Right ventricle myocardium superior (tissue), 1 donor: ENCODE measurements around the gene VPS4B. TPM values are rescaled to one million over a fixed set of nuclear protein-coding genes. Genes with fewer than 3 reads are reported as not detected.

Experiments used
- ATAC-seq: fragments of 200-7000 bp; cut with Tn5 transposase; one replicate; pipeline ENCODE4 v1.9.1; 2020; ENCODE audit warnings: mild to moderate bottlenecking; ENCODE audit not compliant: poor library complexity
- DNase-seq: peaks from one replicate; pipeline ENCODE4 v3.0.0-alpha.2; 2020
- intact Hi-C: fragments of 100-400 bp; cut with DNase I; formaldehyde crosslinking; loops from one replicate; pipeline ENCODE4 v1.11.2; 2022
- total RNA-seq: library from RNA; stranded (reverse); fragmentation: NEBNext Ultra II Directional; extraction: Animal tissue kit (Norgen Biotek cat#: 25700); gene quantifications from one replicate; pipeline ENCODE4 v1.2.1, GENCODE V29; 2021
- donor health status: DM: no; HTN: yes; CAD: no; lungs with severe emphysema.

VPS4B gene
- total RNA-seq, 1 donor from 2014 or later: 15.9 TPM

- ATAC-seq (no peak), DNase-seq (no peak)
- intact Hi-C loops: loop anchor here (2.0 to 10.0 kb wide), 3 partner anchors 93 to 426 kb away; no protein-coding TSS in a partner anchor
Measured at GRCh38 chr18:63438181-63438580, 15.9 kb upstream of the VPS4B start.

- ATAC-seq (peak; percentile 83), DNase-seq (no peak)
- intact Hi-C loops: loop anchor here (10.0 kb wide), 1 partner anchor 309 kb away; no protein-coding TSS in a partner anchor
Measured at GRCh38 chr18:63433334-63433866, 11.1 kb upstream of the VPS4B start.

GRCh38 chr18:63431180-63431579 lies 8.9 kb upstream of the VPS4B start:
- DNase-seq: no peak
- no peak for ATAC-seq
- intact Hi-C loops: loop anchor here (10.0 kb wide), 1 partner anchor 306 kb away; no protein-coding TSS in a partner anchor

DNA sequence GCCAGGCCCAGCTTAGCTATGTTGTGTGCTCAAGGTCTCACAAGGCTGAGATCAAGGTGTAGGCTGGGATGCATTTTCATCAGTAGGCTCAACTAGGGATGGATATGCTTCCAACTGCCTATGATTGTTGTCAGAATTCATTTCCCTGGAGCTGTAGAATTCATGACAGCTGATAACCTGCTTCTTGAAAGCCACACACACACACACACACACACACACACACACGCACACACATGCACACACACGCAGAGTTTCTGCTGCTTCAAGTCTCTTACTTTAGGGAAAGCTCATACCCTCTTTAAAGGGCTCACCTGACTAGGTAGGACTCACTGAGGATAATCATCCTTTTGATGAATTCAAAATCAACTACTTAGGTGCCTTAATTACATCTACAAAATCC lies 8.2 kb upstream of the VPS4B start:
- intact Hi-C loops: loop anchor here (10.0 kb wide), 1 partner anchor 306 kb away; no protein-coding TSS in a partner anchor
- ATAC-seq (no peak), DNase-seq (no peak)

GRCh38 chr18:63427558-63427957 lies 5.3 kb upstream of the VPS4B start:
- intact Hi-C loops: no loop called here
- DNase-seq (no peak), ATAC-seq (no peak)

DNA sequence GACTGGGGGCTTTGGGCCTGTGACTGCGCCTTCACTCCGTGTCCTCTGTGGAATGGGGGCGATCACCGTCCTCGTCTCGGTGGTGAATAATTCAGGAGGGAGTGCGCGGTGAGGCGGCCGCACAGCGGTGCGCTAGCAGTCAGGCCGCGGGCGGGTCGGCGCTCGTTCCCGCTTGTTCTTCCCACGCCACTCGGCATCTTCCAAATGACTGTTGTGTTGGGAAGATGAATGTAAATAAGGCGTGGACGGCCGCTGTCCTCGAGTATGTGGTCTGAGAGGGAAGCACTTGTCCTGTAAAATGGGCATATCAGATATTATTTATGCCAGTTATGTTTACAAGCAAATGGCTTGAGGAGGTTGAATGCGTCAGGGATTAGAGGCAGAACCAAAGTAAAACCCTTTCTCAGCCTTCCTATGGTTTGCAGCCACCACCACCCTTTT lies 608 bp upstream of the VPS4B start:
- DNase-seq (no peak), ATAC-seq (peak; percentile 52)
- intact Hi-C loops: loop anchor here (5.0 kb wide), 1 partner anchor 56 kb away; the partner anchor contains the start of gene KDSR

DNA sequence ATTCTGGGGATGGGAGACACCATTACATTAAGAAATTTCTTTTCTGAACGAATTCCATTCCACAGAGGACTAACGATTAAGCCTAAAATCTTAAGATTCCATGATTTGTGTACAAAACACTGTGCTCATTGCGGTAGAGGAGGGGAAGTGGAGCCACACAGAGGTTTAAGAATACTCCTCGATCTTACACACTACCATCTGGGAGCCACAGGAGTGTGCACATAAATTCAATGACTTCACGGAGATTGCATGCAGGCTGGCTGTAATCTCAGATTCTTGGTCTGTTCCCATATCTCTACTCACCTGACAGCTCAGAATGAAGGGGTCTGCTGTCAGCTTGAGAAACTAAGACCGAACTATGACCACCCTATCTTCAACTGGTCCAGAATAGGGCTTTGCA lies 762 bp downstream of the VPS4B start:
- intact Hi-C loops: loop anchor here (5.0 kb wide), 1 partner anchor 54 kb away; the partner anchor contains the start of gene KDSR

GRCh38 chr18:63412953-63413352 lies 9.3 kb downstream of the VPS4B start:
- intact Hi-C loops: no loop called here
- no peak for ATAC-seq
- DNase-seq: no peak

More for the DNA sequence above, 762 bp downstream of the VPS4B start:
- ATAC-seq (no peak), DNase-seq (no peak)

DNA sequence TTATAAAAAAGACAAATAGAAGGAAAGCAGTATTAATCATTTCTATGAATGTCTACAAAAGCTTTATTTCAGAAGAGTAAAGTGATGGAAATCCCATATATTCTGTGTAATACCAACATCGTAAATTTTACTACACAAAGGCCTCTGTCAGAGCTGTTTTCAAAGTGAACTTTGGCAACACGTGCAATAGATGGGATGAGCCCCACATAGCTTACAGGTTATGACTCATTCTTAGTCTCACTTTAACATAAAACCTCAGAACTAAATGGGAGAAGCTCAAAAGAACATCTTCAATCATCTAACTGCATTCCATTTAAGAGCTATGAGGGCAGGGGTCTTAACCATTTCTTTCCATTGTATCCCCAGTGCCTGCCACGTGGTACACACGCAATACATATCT lies 11.5 kb downstream of the VPS4B start:
- no peak for DNase-seq
- intact Hi-C loops: no loop called here
- ATAC-seq: no peak

DNA sequence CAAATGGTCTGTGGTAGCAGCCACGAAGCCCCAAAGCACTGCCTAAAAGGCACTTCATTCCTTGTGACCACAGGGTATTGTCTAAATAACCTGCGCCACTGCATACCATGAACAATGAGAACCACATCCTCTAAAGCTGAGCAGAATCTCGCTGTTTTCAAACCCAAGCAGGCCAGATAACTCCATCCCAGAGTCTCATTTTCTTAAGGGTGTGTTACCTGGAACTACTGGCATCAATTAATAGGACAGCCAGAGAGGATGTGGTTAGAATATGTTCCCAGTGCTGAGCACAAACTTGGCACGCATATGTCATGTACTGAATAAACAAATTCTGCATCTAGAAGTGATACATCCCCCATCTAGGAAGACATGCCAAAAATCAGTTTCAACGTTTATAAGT lies 13.0 kb downstream of the VPS4B start:
- no peak for DNase-seq
- intact Hi-C loops: no loop called here
- ATAC-seq: no peak

- intact Hi-C loops: no loop called here
Measured at GRCh38 chr18:63407734-63408133, 14.5 kb downstream of the VPS4B start.

GRCh38 chr18:63405986-63406385 lies 16.3 kb downstream of the VPS4B start:
- intact Hi-C loops: no loop called here
- DNase-seq (no peak), ATAC-seq (peak; percentile 65)

More at GRCh38 chr18:63407734-63408133, 14.5 kb downstream of the VPS4B start:
- DNase-seq: no peak
- no peak for ATAC-seq

DNA sequence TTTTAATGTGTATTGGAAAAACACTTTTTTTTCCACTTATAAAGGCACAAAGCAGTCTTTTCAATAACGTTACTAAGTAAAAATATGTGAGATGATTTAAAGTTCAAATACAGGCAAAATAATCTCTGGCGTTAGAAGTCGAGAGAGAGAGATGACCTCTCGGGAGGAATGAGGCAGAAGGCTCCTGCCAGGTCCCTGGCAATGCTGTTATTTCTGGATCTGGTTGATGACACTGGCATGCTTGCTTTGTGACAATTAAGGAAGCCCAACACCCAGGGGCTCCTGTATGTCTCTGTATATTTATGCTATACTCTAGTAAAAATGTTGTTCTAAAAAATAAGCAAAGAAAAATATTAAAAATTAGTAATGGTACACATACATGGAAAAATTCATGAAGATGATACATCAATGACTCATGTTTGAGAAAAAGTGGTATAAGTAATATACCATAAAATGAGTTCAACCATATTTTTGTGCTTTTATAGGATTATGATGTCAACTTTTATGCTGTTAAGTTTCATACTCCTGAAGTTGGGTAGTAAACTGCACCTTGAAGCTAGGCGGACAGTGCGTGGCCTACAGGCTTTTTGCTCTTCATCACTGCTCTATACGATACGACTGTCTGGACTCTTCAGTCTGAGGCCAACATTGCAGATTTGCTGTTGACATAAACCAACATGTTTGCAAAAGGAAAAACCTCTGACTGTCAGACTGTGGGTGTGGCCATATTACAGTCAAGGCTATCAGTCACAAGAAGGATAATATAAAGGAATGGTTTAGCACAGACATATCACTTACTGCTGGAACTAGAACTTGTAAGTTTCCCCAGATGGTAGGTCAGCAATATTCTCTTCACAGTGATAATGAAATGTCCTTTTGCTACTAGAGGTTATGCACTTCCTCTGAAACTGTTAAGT lies 19.8 kb downstream of the VPS4B start:
- ATAC-seq: peak; percentile 86
- intact Hi-C loops: no loop called here
- DNase-seq: no peak

DNA sequence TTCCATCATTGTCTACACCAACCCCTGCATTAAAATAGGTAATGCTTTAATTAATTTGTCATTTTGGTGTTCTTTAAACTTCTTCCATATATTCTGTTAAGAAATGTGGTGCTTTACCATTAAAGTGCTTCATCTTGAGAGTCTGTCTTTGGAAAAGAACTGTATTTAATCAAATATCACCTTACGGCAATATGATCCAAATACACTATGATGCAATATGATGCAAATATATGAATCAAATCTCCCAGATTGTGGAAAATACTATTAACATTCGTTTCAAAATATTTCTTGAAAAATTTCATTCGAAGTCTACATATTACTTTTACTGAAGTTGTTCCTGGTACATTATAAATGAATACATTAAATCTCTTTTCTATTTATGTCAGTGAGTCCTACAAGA lies 23.0 kb downstream of the VPS4B start:
- no peak for ATAC-seq
- intact Hi-C loops: no loop called here
- DNase-seq: no peak

DNA sequence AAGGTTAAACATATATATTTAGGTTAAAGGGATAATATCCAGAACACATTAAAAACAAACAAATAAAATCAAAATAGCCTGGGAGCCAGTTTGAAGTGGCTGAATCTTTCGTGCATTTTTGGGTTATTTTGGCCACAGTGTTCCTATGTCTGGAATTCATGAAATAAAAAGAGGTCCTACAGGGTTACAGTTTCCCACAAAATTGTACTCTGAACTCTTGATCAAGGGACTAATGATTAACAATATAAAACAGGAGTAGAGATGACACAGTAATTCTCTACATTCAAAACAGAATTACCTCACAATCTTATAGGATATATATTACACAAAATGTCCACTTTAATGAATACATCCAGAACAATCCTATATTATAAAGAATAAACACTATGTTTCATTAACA lies 24.9 kb downstream of the VPS4B start:
- ATAC-seq (no peak), DNase-seq (no peak)
- intact Hi-C loops: no loop called here

- DNase-seq (no peak), ATAC-seq (no peak)
- intact Hi-C loops: no loop called here
Measured at GRCh38 chr18:63395503-63395902, 26.8 kb downstream of the VPS4B start.

DNA sequence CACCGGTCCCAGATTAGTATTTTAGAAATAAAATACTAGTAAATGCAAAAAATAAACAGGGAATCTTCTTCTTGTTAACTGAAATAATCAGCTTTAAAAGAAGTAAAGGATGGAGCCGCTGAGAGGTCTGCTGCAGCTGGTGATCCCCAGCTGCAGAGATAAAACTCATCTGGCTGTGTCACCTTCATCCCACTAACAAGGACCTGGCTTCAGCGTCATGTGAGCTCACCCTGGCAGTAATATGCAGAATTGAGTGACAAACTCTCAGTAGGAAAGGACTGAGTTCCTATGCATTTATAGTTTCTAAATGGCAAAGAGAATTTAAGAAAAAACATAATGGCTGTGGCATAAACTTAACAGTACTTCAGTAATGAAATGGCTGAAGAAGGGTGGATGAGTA lies 27.3 kb downstream of the VPS4B start:
- intact Hi-C loops: no loop called here
- DNase-seq (no peak), ATAC-seq (no peak)

DNA sequence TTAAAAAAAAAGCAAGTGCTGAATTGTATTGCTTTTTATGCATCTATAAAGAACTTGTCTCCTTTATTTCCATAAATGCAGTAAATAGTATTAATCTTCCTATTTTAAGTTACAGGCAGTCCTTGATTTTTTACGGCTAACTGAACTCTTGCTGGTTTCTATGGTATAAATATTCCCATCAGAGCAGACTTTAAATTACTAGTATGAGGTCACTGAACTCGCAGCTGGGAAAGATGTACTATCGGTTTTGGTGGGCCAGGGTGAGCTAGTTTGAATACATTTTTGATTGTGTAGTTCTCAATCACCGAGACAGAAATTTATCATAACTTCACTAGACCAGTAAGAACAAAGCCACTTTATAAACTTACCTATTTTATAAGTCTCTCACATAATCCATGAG lies 34.4 kb downstream of the VPS4B start:
- ATAC-seq (no peak), DNase-seq (no peak)
- intact Hi-C loops: no loop called here

GRCh38 chr18:63382843-63383242 lies 39.4 kb downstream of the VPS4B start:
- ATAC-seq: no peak
- intact Hi-C loops: no loop called here
- DNase-seq: no peak

- ATAC-seq: no peak
- no peak for DNase-seq
- intact Hi-C loops: no loop called here
Measured at GRCh38 chr18:63379639-63379962, 42.7 kb downstream of the VPS4B start.
